Neural progenitor cell (in vitro differentiated cells): ENCODE results near the gene SNX5. TPM values are rescaled to one million over a fixed set of nuclear protein-coding genes. Genes with fewer than 3 reads are reported as not detected.
A peak's percentile ranks its signal among the peaks of the same experiment; 100 is the strongest.

Experiments
- DNase-seq: peaks from one replicate; pipeline ENCODE4 v3.0.0-alpha.2; 2016; ENCODE audit warnings: low spot score
- H2AFZ ChIP-seq: fragments of 200-600 bp; sonication (generic); replicated peaks from 2 replicates; pipeline ENCODE4 v1.6.1; 2016; ENCODE audit warnings: antibody characterized with exemption
- H3F3A ChIP-seq: fragments of 200-600 bp; sonication (generic); 2 replicates; pipeline ENCODE4 v1.6.1; 2016; ENCODE audit warnings: antibody characterized with exemption, low read depth
- H3K27ac ChIP-seq: fragments of 200-600 bp; sonication (generic); 2 replicates; pipeline ENCODE4 v1.5.1; 2016; ENCODE audit warnings: mild to moderate bottlenecking
- H3K27me3 ChIP-seq: fragments of 200-600 bp; sonication (generic); 2 replicates; pipeline ENCODE4 v1.6.1; 2016; ENCODE audit warnings: mild to moderate bottlenecking, moderate library complexity
- H3K36me3 ChIP-seq: fragments of 200-600 bp; sonication (generic); 2 replicates; pipeline ENCODE4 v1.5.1; 2016
- H3K4me1 ChIP-seq: fragments of 200-600 bp; sonication (generic); 2 replicates; pipeline ENCODE4 v1.6.1; 2016; ENCODE audit warnings: mixed run types
- H3K4me2 ChIP-seq: fragments of 200-600 bp; sonication (generic); 2 replicates; pipeline ENCODE4 v1.6.1; 2016
- H3K4me3 ChIP-seq: fragments of 200-600 bp; sonication (generic); 2 replicates; pipeline ENCODE4 v1.5.1; 2016
- H3K79me2 ChIP-seq: fragments of 200-600 bp; sonication (generic); 2 replicates; pipeline ENCODE4 v1.6.1; 2016; ENCODE audit warnings: low read depth
- H3K9ac ChIP-seq: fragments of 200-600 bp; sonication (generic); 2 replicates; pipeline ENCODE4 v1.6.1; 2016
- H3K9me3 ChIP-seq: fragments of 200-600 bp; sonication (generic); 2 replicates; pipeline ENCODE4 v1.5.1; 2016; ENCODE audit warnings: low read depth
- H4K20me1 ChIP-seq: fragments of 200-600 bp; sonication (generic); 2 replicates; pipeline ENCODE4 v1.6.1; 2016; ENCODE audit warnings: low read depth
- H3K27ac Mint-ChIP-seq: 3 replicates; pipeline ENCODE4 v1.8.0; 2021; ENCODE audit warnings: mixed read lengths
- H3K27me3 Mint-ChIP-seq: 2 replicates; pipeline ENCODE4 v1.8.0; 2022; ENCODE audit warnings: low read depth, mild to moderate bottlenecking, inconsistent platforms, moderate library complexity, mixed read lengths; ENCODE audit not compliant: insufficient read depth
- H3K36me3 Mint-ChIP-seq: 3 replicates; pipeline ENCODE4 v1.8.0; 2021; ENCODE audit warnings: mixed read lengths
- H3K4me1 Mint-ChIP-seq: 3 replicates; pipeline ENCODE4 v1.8.0; 2021; ENCODE audit warnings: mixed read lengths
- H3K4me3 Mint-ChIP-seq: 3 replicates; pipeline ENCODE4 v1.8.0; 2021; ENCODE audit warnings: mild to moderate bottlenecking, moderate library complexity, mixed read lengths
- H3K9me3 Mint-ChIP-seq: 3 replicates; pipeline ENCODE4 v1.8.0; 2020; ENCODE audit warnings: mixed read lengths
- CTCF ChIP-seq: fragments of 200-600 bp; sonication (generic); IDR thresholded peaks from 2 replicates; pipeline ENCODE4 v1.5.1; 2017; ENCODE audit warnings: antibody characterized with exemption, mild to moderate bottlenecking
- EZH2 ChIP-seq: fragments of 200-600 bp; sonication (generic); IDR thresholded peaks from 2 replicates; pipeline ENCODE4 v1.6.1; 2017; ENCODE audit warnings: antibody characterized with exemption, mild to moderate bottlenecking, moderate library complexity
- EZH2phosphoT487 ChIP-seq: fragments of 200-600 bp; sonication (generic); IDR thresholded peaks from 2 replicates; pipeline ENCODE4 v1.6.1; 2017; ENCODE audit warnings: antibody characterized with exemption
- total RNA-seq: library from RNA; depleted of rRNA; stranded (reverse); fragments of >200 nt; gene quantifications from 2 replicates; pipeline ENCODE4 v1.2.3, GENCODE V29; 2015; ENCODE audit warnings: low replicate concordance

SNX5 gene
- total RNA-seq, 1 donor from 2014 or later: 226 TPM

- H2AFZ ChIP-seq: no peak overlapping the region
- Mint-ChIP-seq H3K4me3 (no peak overlapping the region), H3K27me3 (peaks cover 8% of the 10 kb centered on the region), H3K27ac (no peak overlapping the region), H3K4me1 (peaks cover under 1% of the 10 kb centered on the region), H3K9me3 (peaks cover 9% of the 10 kb centered on the region), H3K36me3 (no peaks in the 10 kb centered on the region)
- H3K4me3 ChIP-seq: no peak overlapping the region
- H3F3A ChIP-seq: no peaks in the 10 kb centered on the region
- DNase-seq: no peak
- no peaks in the 10 kb centered on the region for H4K20me1 ChIP-seq
- no peak overlapping the region for H3K27ac ChIP-seq
- H3K36me3 ChIP-seq: no peaks in the 10 kb centered on the region
- H3K4me2 ChIP-seq: no peak overlapping the region
- no peaks in the 10 kb centered on the region for H3K9me3 ChIP-seq
- no peaks in the 10 kb centered on the region for H3K4me1 ChIP-seq
- no peaks in the 10 kb centered on the region for H3K79me2 ChIP-seq
- H3K27me3 ChIP-seq: no peaks in the 10 kb centered on the region
- TF ChIP-seq EZH2 (no peak), CTCF (no peak)
- no peak overlapping the region for H3K9ac ChIP-seq
Observed at GRCh38 chr20:17901971-17902370, 66.6 kb downstream of the SNX5 start.

- Mint-ChIP-seq H3K27me3 (peaks cover 12% of the 10 kb centered on the region), H3K4me3 (peak overlapping the region; percentile 21), H3K9me3 (peaks cover 9% of the 10 kb centered on the region), H3K36me3 (no peaks in the 10 kb centered on the region), H3K4me1 (peaks cover 18% of the 10 kb centered on the region), H3K27ac (no peak overlapping the region)
- Histone ChIP-seq H3K79me2 (no peaks in the 10 kb centered on the region), H3F3A (no peaks in the 10 kb centered on the region), H2AFZ (no peak overlapping the region), H3K4me3 (no peak overlapping the region), H3K27ac (no peak overlapping the region), H3K9me3 (no peaks in the 10 kb centered on the region), H3K36me3 (no peaks in the 10 kb centered on the region), H3K9ac (no peak overlapping the region), H4K20me1 (no peaks in the 10 kb centered on the region), H3K27me3 (no peaks in the 10 kb centered on the region), H3K4me2 (no peak overlapping the region), H3K4me1 (no peaks in the 10 kb centered on the region)
- peak; percentile 77 for DNase-seq
- no peak for TF ChIP-seq EZH2
- no peak for TF ChIP-seq EZH2phosphoT487
- peak; percentile 92 for TF ChIP-seq CTCF
Observed at GRCh38 chr20:17898548-17898994, 70.0 kb downstream of the SNX5 start.

GRCh38 chr20:17897566-17898307, 70.9 kb downstream of the SNX5 start:
- Histone ChIP-seq H3K4me1 (no peaks in the 10 kb centered on the region), H3K27ac (no peak overlapping the region), H3K4me3 (no peak overlapping the region), H3F3A (no peaks in the 10 kb centered on the region), H3K79me2 (no peaks in the 10 kb centered on the region), H3K9ac (no peak overlapping the region), H3K36me3 (no peaks in the 10 kb centered on the region), H3K9me3 (no peaks in the 10 kb centered on the region), H3K27me3 (no peaks in the 10 kb centered on the region), H3K4me2 (no peak overlapping the region), H2AFZ (no peak overlapping the region), H4K20me1 (no peaks in the 10 kb centered on the region)
- Mint-ChIP-seq H3K9me3 (peaks cover 11% of the 10 kb centered on the region), H3K36me3 (no peaks in the 10 kb centered on the region), H3K27ac (no peak overlapping the region), H3K4me1 (peaks cover 18% of the 10 kb centered on the region), H3K4me3 (no peak overlapping the region), H3K27me3 (peaks cover 12% of the 10 kb centered on the region)
- DNase-seq: no peak
- TF ChIP-seq EZH2phosphoT487: no peak
- no peak for TF ChIP-seq EZH2
- no peak for TF ChIP-seq CTCF
